Sigmoid colon (tissue), 7 donors: ENCODE data around the gene CDC42EP3. TPM values are rescaled to one million over a fixed set of nuclear protein-coding genes. Genes with fewer than 3 reads are reported as not detected.
A peak's percentile ranks its signal among the peaks of the same experiment; 100 is the strongest.

ENCODE experiments used
- DNase-seq: peaks from one replicate; pipeline ENCODE4 v3.0.0-alpha.2; 2019
- H3K27ac ChIP-seq, 4 donors: fragments of 200-600 bp; sonication (generic); one replicate each; pipeline ENCODE4 v1.5.1; 2016 to 2019; ENCODE audit warnings: mild to moderate bottlenecking in 1 of 4
- H3K27me3 ChIP-seq, 3 donors: fragments of 200-600 bp; sonication (generic); one replicate each; pipeline ENCODE4 v1.5.1; 2019; ENCODE audit warnings: mild to moderate bottlenecking in 1 of 3
- H3K36me3 ChIP-seq, 4 donors: fragments of 200-600 bp; sonication (generic); one replicate each; pipeline ENCODE4 v1.5.1; 2016 to 2019
- H3K4me1 ChIP-seq, 4 donors: fragments of 200-600 bp; sonication (generic); one replicate each; pipeline ENCODE4 v1.5.1; 2017 to 2019
- H3K4me3 ChIP-seq, 4 donors: fragments of 200-600 bp; sonication (generic); one replicate each; pipeline ENCODE4 v1.5.1; 2017 to 2019; ENCODE audit warnings: mild to moderate bottlenecking in 2 of 4, moderate library complexity in 1 of 4
- H3K9me3 ChIP-seq, 4 donors: fragments of 200-600 bp in 3 of 4; sonication (generic) in 3 of 4; one replicate each; pipeline versions ENCODE4 v1.5.1 to v1.6.1; 2013 to 2019
- CTCF ChIP-seq, 4 experiments: fragments of 450-650 bp in 3 of 4; fragments of 200-600 bp in 1 of 4; IDR thresholded peaks; one replicate each; pipeline ENCODE4 v1.5.1; 2016 to 2019; ENCODE audit warnings: antibody characterized with exemption in 4 of 4, mild to moderate bottlenecking in 3 of 4, moderate library complexity in 2 of 4
- EP300 ChIP-seq, 4 donors: sonication (generic); formaldehyde crosslinking; IDR thresholded peaks; one replicate each; pipeline ENCODE4 v1.6.1; 2017; ENCODE audit warnings: antibody characterized with exemption in 4 of 4
- POLR2A ChIP-seq, 2 donors: fragments of 450-650 bp; IDR thresholded peaks; one replicate each; pipeline ENCODE4 v1.6.1; 2016; ENCODE audit warnings: antibody characterized with exemption in 2 of 2, mild to moderate bottlenecking in 2 of 2, moderate library complexity in 2 of 2
- POLR2AphosphoS5 ChIP-seq, 4 donors: sonication (generic); formaldehyde crosslinking; IDR thresholded peaks; one replicate each; pipeline ENCODE4 v1.6.1; 2017; ENCODE audit warnings: antibody characterized with exemption in 4 of 4
- WGBS, 2 donors: extraction: QIAGEN DNeasy Blood & Tissue Kit; methylation state at CpG; one replicate each; pipeline ENCODE4 v1.1.7; 2013; 5-methylcytosine and 5-hydroxymethylcytosine counted together
- intact Hi-C: fragments of 100-400 bp; cut with DNase I; formaldehyde crosslinking; loops from one replicate; pipeline ENCODE4 v1.15.1; 2023
- polyA plus RNA-seq, 3 donors: library from polyadenylated mRNA; stranded (reverse); fragments of 200-250 nt; gene quantifications; one replicate each; pipeline ENCODE4 v1.2.3, GENCODE V29; 2013
- total RNA-seq, 4 donors: library from RNA; depleted of rRNA; stranded (reverse); fragments of >200 nt; gene quantifications; one replicate each; pipeline ENCODE4 v1.1.0, GENCODE V29; 2016
- donor health status: healthy with polysubstance abuse.
- donor health status: Bipolar disorder and iron deficiency.
- donor health status: healthy.

CDC42EP3 gene
- total and polyA plus RNA-seq, 7 donors = 10.9 to 84.5 (median 41.1) TPM

GRCh38 chr2:37686792-37687526, 15.5 kb upstream of the CDC42EP3 start:
- WGBS, 2 donors = 86 to 98% methylated on average over 1 of the region's 1 CpG
- peak overlapping the region in 2 of 4 donors; percentile 81 to 87 for H3K27ac ChIP-seq

GRCh38 chr2:37684809-37685208, 13.4 kb upstream of the CDC42EP3 start:
- no peak overlapping the region for H3K4me3 ChIP-seq
- peaks cover 0 to 25% (median 21%) of the 10 kb centered on the region in 4 donors for H3K4me1 ChIP-seq
- 84 to 94% methylated on average over 4 of the region's 4 CpGs for WGBS, 2 donors
- no peaks in the 10 kb centered on the region for H3K36me3 ChIP-seq
- H3K27ac ChIP-seq = no peak overlapping the region
- no peaks in the 10 kb centered on the region for H3K27me3 ChIP-seq
- DNase-seq = no peak
- TF ChIP-seq POLR2A (IDR thresholded peaks at IDR 0.05) (no peak), POLR2AphosphoS5 (IDR thresholded peaks at IDR 0.05) (no peak), EP300 (IDR thresholded peaks at IDR 0.05) (no peak), CTCF (IDR thresholded peaks at IDR 0.05) (no peak)
- H3K9me3 ChIP-seq = no peaks in the 10 kb centered on the region
- intact Hi-C loops = no loop called here

More at GRCh38 chr2:37686792-37687526, 15.5 kb upstream of the CDC42EP3 start:
- Histone ChIP-seq H3K36me3 (no peaks in the 10 kb centered on the region), H3K4me1 (peaks cover 0 to 27% (median 25%) of the 10 kb centered on the region in 4 donors), H3K9me3 (no peaks in the 10 kb centered on the region), H3K27me3 (no peaks in the 10 kb centered on the region), H3K4me3 (no peak overlapping the region)
- intact Hi-C loops = no loop called here
- no peak for DNase-seq
- TF ChIP-seq EP300 (IDR thresholded peaks at IDR 0.05) (no peak), POLR2AphosphoS5 (IDR thresholded peaks at IDR 0.05) (no peak)

- peaks cover 0 to 18% (median 14%) of the 10 kb centered on the region in 4 donors for H3K4me1 ChIP-seq
- H3K27me3 ChIP-seq = no peaks in the 10 kb centered on the region
- TF ChIP-seq CTCF (IDR thresholded peaks at IDR 0.05) (no peak), POLR2AphosphoS5 (IDR thresholded peaks at IDR 0.05) (no peak), POLR2A (IDR thresholded peaks at IDR 0.05) (no peak), EP300 (IDR thresholded peaks at IDR 0.05) (no peak)
- DNase-seq = no peak
- H3K27ac ChIP-seq = peak overlapping the region in 1 of 4 donors; percentile 37
- no peaks in the 10 kb centered on the region for H3K36me3 ChIP-seq
- 24 to 69% methylated on average over 6 of the region's 6 CpGs for WGBS, 2 donors
- intact Hi-C loops = no loop called here
- no peak overlapping the region for H3K4me3 ChIP-seq
- H3K9me3 ChIP-seq = no peaks in the 10 kb centered on the region
Observed at GRCh38 chr2:37683921-37684780, 12.7 kb upstream of the CDC42EP3 start.

- peak overlapping the region in 1 of 4 donors; percentile 1 for H3K27ac ChIP-seq
- WGBS, 2 donors = 81 to 91% methylated on average over 3 of the region's 3 CpGs
- intact Hi-C loops = no loop called here
Observed at GRCh38 chr2:37683241-37683640, 11.8 kb upstream of the CDC42EP3 start.

More at GRCh38 chr2:37683241-37683640, 11.8 kb upstream of the CDC42EP3 start:
- Histone ChIP-seq H3K9me3 (no peaks in the 10 kb centered on the region), H3K4me3 (no peak overlapping the region), H3K4me1 (peaks cover 0 to 12% (median 6%) of the 10 kb centered on the region in 4 donors), H3K27me3 (no peaks in the 10 kb centered on the region), H3K36me3 (no peaks in the 10 kb centered on the region)
- TF ChIP-seq POLR2A (IDR thresholded peaks at IDR 0.05) (no peak), CTCF (IDR thresholded peaks at IDR 0.05) (no peak), EP300 (IDR thresholded peaks at IDR 0.05) (no peak), POLR2AphosphoS5 (IDR thresholded peaks at IDR 0.05) (no peak)
- no peak for DNase-seq
